Panc1 (cell line): ENCODE results near the gene SCP2. TPM values are rescaled to one million over a fixed set of nuclear protein-coding genes. Genes with fewer than 3 reads are reported as not detected.

ENCODE experiments used
- ATAC-seq: fragments of 200-7000 bp; cut with Tn5 transposase; 2 replicates; pipeline ENCODE4 v1.9.1; 2020; ENCODE audit warnings: mild to moderate bottlenecking, moderate library complexity
- BruUV-seq: library from RNA; stranded (reverse); fragments of 400-500 nt; replicated peaks from 2 replicates; lab custom pipeline; 2021; lab: Mats Ljungman, UMichigan
- CTCF ChIA-PET: fragments of 300-600 bp; sonication (Branson Sonifier 250); formaldehyde crosslinking; loops from one replicate; lab custom pipeline; 2022; ENCODE audit warnings: antibody characterized with exemption; lab: Charles Lee
- POLR2A ChIA-PET: fragments of 300-600 bp; sonication (Branson Sonifier 250); formaldehyde crosslinking; loops from one replicate; lab custom pipeline; 2022; ENCODE audit warnings: antibody characterized with exemption; lab: Charles Lee
- DNase-seq: peaks from one replicate; pipeline ENCODE4 v3.0.0-alpha.2; 2010; ENCODE audit warnings: low read depth, low spot score
- H3K27ac ChIP-seq: 2 replicates; pipeline ENCODE4 v1.5.1; 2011; ENCODE audit warnings: mild to moderate bottlenecking, low read length, inconsistent platforms
- H3K27me3 ChIP-seq: fragments of 200-500 bp; sonication (Bioruptor generic); 2 replicates; pipeline ENCODE4 v1.6.0; 2014; ENCODE audit warnings: low read length, inconsistent platforms; ENCODE audit not compliant: control insufficient read depth, insufficient read depth
- H3K36me3 ChIP-seq: fragments of 200-500 bp; sonication (Bioruptor generic); 2 replicates; pipeline ENCODE4 v1.5.1; 2014; ENCODE audit warnings: inconsistent platforms, mild to moderate bottlenecking, low read length, moderate library complexity; ENCODE audit not compliant: control insufficient read depth, insufficient read depth
- H3K4me1 ChIP-seq: 2 replicates; pipeline ENCODE4 v1.5.1; 2011; ENCODE audit warnings: inconsistent platforms, mild to moderate bottlenecking, low read length, moderate library complexity; ENCODE audit not compliant: control insufficient read depth, insufficient read depth
- H3K4me3 ChIP-seq, 2 experiments: 2 replicates each; pipeline ENCODE4 v1.5.1; 2011 to 2012; ENCODE audit warnings: low read depth in 2 of 2, low read length in 2 of 2, mild to moderate bottlenecking in 2 of 2, inconsistent platforms in 1 of 2, moderate library complexity in 1 of 2
- H3K9me3 ChIP-seq: fragments of 200-500 bp; sonication (Bioruptor generic); 2 replicates; pipeline ENCODE4 v1.5.1; 2014; ENCODE audit warnings: low read depth, mild to moderate bottlenecking, inconsistent platforms, low read length, moderate library complexity; ENCODE audit not compliant: control insufficient read depth, insufficient read depth
- CTCF ChIP-seq: fragments of 450-650 bp; IDR thresholded peaks from 2 replicates; pipeline ENCODE4 v1.5.1; 2017; ENCODE audit warnings: mild to moderate bottlenecking
- POLR2AphosphoS5 ChIP-seq: IDR thresholded peaks from 2 replicates; pipeline ENCODE4 v1.6.1; 2012; ENCODE audit warnings: mild to moderate bottlenecking, low read depth, low read length, moderate library complexity
- SIN3A ChIP-seq: IDR thresholded peaks from 2 replicates; pipeline ENCODE4 v1.6.1; 2012; ENCODE audit warnings: low read depth, mild to moderate bottlenecking, low read length, moderate library complexity, borderline replicate concordance; ENCODE audit not compliant: insufficient read depth
- TCF7L2 ChIP-seq: IDR thresholded peaks from 2 replicates; pipeline ENCODE4 v1.6.1; 2011; ENCODE audit warnings: mild to moderate bottlenecking, low read depth, low read length, inconsistent platforms
- in situ Hi-C: cut with HindIII; loops from 2 replicates; pipeline ENCODE4 v1.10.0; 2016; ENCODE audit warnings: low sequenced_read_pairs, low pct_unique_long_range_greater_than_20kb
- intact Hi-C: fragments of 100-400 bp; cut with micrococcal nuclease; formaldehyde crosslinking; loops from one replicate; pipeline ENCODE4 v1.10.0; 2022; ENCODE audit not compliant: unreplicated experiment
- total RNA-seq: library from RNA; stranded (reverse); gene quantifications from one replicate; pipeline ENCODE4 v1.2.1, GENCODE V29; 2021; ENCODE audit not compliant: unreplicated experiment
- TF ChIP-seq, protein P1 (sequence below), 2 experiments: IDR thresholded peaks; 2 replicates each; pipeline ENCODE4 v1.6.1; 2011 to 2012; ENCODE audit warnings: low read depth in 2 of 2, control low read depth in 1 of 2, low read length in 1 of 2, mild to moderate bottlenecking in 1 of 2, moderate library complexity in 1 of 2; ENCODE audit not compliant: insufficient read depth in 1 of 2

Gene SCP2
- total RNA-seq, 1 experiment from 2014 or later: 88.7 TPM

DNA sequence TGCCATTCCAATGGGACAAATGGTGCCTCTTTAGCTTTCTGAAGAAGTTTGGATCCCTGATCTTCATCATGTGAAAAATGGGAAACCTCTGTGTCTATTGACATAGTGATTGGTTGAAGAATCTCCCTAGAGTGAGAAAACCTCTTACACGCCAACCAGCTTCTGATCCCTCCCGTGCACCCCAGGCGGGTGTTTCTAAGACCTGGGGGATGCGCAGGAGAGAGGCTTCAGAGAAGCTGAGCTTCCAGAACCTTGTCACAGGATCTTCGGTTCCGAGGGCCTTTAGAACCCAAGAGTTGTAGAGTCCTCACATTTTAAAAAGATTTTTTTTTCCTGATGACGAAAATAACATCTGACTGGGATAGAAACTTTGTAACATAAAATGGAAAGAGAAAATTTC lies 146.2 kb downstream of the SCP2 start:
- ATAC-seq: no peak
- intact Hi-C loops: no loop called here
- no peaks in the 10 kb centered on the region for H3K9me3 ChIP-seq
- CTCF ChIA-PET: no interaction called here
- DNase-seq: no peak
- in situ Hi-C loops: no loop called here
- POLR2A ChIA-PET: no interaction called here
- no peaks in the 10 kb centered on the region for H3K27me3 ChIP-seq
- TF ChIP-seq CTCF: no peak
- TF ChIP-seq, protein P1, sequence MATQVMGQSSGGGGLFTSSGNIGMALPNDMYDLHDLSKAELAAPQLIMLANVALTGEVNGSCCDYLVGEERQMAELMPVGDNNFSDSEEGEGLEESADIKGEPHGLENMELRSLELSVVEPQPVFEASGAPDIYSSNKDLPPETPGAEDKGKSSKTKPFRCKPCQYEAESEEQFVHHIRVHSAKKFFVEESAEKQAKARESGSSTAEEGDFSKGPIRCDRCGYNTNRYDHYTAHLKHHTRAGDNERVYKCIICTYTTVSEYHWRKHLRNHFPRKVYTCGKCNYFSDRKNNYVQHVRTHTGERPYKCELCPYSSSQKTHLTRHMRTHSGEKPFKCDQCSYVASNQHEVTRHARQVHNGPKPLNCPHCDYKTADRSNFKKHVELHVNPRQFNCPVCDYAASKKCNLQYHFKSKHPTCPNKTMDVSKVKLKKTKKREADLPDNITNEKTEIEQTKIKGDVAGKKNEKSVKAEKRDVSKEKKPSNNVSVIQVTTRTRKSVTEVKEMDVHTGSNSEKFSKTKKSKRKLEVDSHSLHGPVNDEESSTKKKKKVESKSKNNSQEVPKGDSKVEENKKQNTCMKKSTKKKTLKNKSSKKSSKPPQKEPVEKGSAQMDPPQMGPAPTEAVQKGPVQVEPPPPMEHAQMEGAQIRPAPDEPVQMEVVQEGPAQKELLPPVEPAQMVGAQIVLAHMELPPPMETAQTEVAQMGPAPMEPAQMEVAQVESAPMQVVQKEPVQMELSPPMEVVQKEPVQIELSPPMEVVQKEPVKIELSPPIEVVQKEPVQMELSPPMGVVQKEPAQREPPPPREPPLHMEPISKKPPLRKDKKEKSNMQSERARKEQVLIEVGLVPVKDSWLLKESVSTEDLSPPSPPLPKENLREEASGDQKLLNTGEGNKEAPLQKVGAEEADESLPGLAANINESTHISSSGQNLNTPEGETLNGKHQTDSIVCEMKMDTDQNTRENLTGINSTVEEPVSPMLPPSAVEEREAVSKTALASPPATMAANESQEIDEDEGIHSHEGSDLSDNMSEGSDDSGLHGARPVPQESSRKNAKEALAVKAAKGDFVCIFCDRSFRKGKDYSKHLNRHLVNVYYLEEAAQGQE (IDR thresholded peaks at IDR 0.05; ENCODE audit: insufficient read depth in 1 of 2, low read depth in 2 of 2, low read length in 1 of 2): no peak
- no peak for TF ChIP-seq SIN3A
- TF ChIP-seq TCF7L2: no peak
- no peak for TF ChIP-seq POLR2AphosphoS5
- H3K4me3 ChIP-seq: no peak overlapping the region
- no peaks in the 10 kb centered on the region for H3K4me1 ChIP-seq
- H3K27ac ChIP-seq: no peak overlapping the region
- no TSS peak for BruUV-seq
- H3K36me3 ChIP-seq: no peaks in the 10 kb centered on the region

DNA sequence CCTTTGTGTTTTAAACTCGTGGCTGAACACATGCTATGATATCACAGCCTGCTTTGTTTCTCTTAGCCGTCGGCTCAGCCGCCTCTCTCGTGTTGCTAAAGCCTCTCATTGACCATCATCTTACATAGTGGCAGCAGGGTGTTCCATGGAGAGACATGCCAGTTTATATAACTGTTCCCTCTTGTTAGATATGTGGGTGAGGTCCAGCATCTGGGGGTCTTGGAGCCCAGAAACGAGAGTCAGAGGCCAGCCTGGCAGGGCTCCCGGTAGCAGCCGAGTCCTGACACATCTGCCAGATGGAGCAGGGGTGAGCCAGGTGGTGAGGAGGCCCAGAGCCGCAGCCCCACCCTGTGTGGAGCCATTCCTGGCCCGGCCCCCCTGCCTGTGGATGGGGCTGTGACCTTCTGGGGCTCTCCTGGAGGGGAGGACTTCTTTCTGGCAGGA lies 146.8 kb downstream of the SCP2 start:
- Histone ChIP-seq H3K4me3 (no peak overlapping the region), H3K9me3 (no peaks in the 10 kb centered on the region), H3K27ac (no peak overlapping the region), H3K36me3 (no peaks in the 10 kb centered on the region), H3K27me3 (no peaks in the 10 kb centered on the region), H3K4me1 (no peaks in the 10 kb centered on the region)
- intact Hi-C loops (no loop called here), in situ Hi-C loops (no loop called here)
- no TSS peak for BruUV-seq
- no peak for TF ChIP-seq SIN3A
- TF ChIP-seq CTCF: no peak
- TF ChIP-seq, protein P1 (IDR thresholded peaks at IDR 0.05; ENCODE audit: insufficient read depth in 1 of 2, low read depth in 2 of 2, low read length in 1 of 2): no peak
- no peak for TF ChIP-seq POLR2AphosphoS5
- no peak for TF ChIP-seq TCF7L2
- no peak for DNase-seq
- ChIA-PET CTCF (no interaction called here), POLR2A (no interaction called here)
- ATAC-seq: no peak
